Femur (tissue), 1 donor: ENCODE data around the gene SEPTIN3.

Experiments used
- DNase-seq: peaks from one replicate; pipeline ENCODE4 v3.0.0-alpha.2; 2017

SEPTIN3 gene

DNA sequence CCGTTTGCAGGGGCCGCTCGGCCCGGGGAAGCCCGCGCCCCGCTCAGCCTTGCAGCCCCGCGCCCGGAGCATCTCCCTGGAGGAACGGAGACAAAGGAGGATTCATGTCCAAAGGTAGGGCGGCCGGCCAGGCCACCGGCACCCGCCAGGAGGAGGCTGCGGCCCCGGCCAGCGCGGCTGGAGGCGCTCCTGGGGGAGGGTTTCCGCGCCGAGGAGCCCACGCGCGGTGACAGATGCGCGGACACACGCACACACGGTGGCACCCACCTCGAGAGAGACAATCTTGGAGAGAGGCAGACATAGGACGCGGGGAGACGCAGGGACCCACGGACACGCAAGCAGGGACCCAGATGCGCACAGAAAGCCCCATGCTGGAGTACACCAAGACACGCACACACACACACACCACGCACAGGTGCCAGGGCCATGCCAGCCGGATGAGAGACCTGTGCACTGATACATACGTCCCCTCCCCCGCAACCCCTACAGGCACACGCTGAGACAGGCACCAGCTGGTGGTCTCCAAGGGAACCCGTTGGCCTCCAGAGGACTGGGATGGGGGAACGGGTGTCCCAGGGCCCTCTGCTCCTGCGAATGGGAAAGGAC lies 7.8 kb downstream of the SEPTIN3 start:
- DNase-seq: no peak

GRCh38 chr22:41978732-41979131 lies 9.5 kb downstream of the SEPTIN3 start:
- DNase-seq: no peak

DNA sequence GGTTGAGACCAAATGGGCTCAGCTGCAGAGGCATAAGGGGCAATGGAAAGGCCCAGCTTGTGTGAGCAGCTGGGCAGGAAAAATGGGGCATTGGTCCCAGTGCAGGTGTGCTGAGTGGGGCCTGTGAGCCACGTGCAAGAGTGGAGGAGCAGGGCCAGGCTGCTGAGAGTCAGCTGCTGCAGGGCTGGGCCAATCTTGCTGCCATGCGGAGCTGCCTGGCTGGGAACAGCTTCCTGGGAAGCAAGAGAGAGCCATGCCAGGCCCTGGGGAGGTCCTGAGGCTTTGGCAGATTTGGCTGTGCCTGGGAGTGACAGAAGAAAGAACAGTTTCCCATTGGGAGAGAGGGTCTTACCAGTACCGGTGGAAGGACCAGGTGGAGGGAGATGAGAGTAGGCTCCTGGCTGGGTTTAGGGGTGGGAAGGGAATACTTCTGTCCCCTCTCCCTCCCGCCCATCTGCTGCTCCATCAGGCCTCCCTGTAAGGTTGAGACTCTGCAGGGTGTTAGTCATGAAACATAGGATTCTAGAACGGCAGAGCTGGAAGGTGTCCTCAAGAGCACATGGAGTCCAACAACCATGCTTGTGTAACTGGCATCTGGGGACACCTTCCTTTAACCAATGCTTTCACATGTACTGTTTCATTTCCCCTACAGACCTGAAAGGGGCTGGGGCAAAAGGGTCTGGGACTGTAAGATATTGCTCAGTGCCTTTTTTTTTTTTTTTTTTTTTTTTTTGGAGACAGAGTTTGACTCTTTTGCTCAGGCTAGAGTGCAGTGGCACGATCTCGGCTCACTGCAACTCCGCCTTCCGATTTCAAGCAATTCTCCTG lies 10.4 kb downstream of the SEPTIN3 start:
- no peak for DNase-seq

- DNase-seq: no peak
Measured at GRCh38 chr22:41982865-41983264, 13.6 kb downstream of the SEPTIN3 start.

DNA sequence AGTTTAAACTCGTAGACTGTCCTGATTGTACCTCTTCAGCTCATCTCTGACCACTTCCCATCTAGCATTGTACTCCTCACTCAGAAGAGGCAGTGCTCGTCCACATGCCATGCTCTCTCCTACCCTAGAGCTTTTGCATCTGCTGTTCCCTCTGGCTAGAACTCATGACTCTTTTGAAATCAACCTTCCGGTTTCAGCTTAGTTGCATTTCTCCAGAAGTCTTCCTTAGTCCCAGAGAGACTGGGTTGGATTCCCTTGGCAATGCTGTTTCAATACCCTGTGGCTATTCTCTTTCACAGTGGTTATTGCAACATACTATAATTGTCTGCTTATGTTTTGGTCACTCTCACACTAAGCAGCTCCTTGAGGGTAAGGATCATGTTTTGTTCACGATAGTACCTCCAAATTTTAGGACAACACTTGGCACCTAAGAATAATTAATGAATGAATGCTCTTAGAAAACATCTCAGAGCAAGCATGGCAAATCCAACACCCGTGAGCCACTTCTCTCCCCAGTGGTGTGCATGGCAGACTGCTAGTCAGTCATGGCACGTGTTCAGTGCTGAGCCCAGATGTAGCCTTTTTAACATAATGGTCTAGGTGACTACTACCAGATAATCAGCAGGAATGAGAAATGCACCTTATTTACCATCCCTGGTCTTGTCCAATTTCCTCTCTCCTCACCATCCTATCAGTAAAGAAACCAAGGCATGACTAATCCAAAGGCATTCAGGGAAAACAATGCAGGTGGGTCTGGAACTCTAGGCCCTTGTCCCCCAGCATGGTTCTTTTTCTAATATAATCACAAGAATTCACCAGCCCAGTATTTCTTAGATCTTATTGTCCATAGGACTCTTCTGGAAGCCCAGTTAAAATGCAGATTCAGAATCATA lies 14.5 kb downstream of the SEPTIN3 start:
- DNase-seq: no peak

GRCh38 chr22:41987276-41987675 lies 18.0 kb downstream of the SEPTIN3 start:
- no peak for DNase-seq

DNA sequence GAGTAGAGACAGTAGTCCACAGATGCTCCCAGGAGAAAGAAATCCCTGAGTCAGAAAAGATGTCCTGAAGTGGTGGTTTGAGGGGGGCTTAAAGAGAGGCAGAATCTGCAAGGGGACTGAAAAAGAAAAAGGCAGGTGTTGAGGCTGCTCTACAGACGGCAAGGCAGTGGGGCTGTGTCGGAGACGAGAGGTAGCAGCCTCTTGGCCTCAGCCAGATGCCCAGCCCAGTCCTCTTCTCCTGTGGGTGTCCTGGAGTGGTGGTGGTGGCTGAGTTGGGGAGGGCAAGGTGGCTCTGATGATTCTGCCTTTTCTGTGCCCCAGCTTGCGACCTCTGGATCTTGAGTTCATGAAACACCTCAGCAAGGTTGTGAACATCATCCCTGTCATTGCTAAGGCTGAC lies 20.0 kb downstream of the SEPTIN3 start:
- DNase-seq: no peak

DNA sequence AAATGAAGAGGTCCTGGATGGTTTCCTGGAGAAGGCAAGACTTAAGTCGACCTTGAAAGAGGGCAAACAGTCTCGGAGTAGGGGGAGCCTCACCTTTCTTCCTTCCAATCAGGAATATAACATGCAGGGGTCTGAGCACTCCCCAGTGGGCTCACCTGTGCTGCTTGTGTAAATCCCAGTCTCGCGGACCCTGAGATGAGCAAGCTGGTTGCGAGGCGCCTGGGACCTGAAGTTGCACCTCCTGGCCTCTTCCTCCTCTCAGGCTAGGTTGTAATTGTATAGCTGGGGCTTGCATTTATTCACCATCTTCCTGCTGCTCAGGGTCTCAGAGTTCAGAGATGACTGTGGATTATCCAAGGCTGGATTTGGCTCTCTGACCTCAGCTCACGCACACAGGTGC lies 21.9 kb downstream of the SEPTIN3 start:
- DNase-seq: no peak

DNA sequence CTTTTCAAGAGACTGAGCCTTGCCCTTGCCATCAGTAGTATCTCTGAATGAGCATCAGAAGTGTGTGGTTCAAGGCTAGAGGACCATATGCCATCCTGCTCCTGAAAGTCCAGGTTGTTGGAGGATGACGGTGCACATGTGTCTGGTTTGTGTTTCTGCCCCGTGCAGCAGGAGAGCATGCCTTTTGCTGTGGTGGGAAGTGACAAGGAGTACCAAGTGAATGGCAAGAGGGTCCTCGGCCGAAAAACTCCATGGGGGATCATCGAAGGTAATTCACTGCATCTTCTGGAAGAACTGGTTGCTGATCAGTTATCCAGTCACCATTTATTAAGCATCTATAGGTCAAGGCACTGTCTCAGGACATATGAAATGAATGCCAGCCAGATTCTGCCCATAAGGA lies 23.3 kb downstream of the SEPTIN3 start:
- no peak for DNase-seq

DNA sequence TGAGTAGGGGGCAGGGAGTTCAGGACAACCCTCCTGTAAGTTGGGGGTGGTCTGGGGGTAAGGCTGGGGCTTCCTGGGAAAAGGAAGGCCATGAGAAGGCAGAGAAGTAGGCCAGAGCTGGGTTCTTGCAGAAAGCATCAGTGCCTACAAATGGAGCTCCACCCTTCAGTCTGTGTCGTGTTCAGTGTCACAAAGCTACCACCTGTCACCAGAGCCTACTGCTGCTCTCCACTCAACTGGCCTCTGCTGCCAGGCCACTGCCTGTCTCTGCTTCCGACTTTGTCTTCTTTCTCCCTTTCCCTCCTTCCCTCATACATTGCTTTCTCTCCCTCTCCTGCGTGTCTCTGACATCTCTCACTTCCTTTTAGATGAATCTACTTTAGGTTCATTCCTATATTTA lies 26.0 kb downstream of the SEPTIN3 start:
- no peak for DNase-seq

DNA sequence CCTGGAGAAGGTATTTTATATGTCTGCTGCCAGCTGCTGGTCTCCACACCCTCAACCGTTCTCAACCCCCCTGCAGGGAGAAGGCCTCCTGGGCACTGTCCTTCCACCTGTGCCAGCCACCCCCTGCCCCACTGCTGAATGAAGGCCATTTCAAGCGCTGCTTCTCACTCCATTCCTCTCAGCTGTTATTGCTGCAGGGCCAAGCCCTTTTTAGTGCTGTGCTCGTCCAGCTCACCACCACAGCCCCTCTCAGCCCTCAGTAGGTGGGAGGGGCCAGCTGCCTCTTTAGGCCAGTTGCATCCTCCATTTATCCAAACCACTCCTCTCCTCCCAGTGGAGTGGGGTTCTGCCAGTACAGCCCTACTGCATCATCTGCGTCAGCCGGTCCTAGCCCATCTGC lies 27.6 kb downstream of the SEPTIN3 start:
- DNase-seq: no peak

DNA sequence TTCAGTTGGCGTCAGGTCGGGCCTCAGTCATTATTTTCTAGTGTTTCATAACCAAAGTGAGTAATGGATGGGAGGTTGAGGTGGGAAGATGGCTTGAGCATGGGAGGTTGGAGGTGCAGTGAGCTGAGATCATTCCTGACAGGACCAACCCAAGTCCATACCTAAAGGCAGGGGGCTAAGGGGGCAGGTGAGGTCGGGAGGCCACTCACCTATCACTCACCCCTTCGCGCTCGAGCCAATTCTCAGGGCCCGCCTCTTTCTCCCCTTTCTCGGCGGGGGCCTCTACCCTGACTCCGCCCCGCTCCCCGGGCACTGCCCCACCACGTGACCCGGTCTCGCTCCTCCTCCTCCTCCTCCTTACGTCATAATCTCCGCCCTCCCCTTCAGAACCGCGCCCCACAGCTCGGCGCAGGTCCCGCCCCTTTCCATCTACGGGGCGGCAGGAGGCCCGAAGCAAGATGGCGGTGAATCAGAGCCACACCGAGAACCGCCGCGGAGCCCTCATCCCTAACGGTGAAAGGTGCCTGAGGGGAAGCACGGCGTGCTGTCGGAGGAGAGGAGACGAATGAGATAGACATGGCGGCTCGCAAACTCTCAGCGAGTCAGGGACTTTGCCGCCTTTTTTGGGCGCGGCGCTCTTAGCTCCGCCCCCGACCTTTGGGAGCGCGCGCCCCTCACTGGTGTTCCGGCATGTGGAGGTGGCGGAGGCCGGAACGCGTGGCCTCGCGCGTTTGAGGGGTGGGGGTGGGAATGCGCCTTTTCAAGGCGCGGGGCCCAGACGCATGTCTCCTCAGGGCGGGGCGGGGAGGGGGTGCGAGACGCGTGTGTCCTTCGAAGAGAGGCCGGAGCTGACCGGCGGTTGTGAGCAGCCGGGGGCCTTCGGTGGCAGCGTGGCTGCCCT lies 29.4 kb downstream of the SEPTIN3 start, which contains the start of gene WBP2NL:
TSS of gene WBP2NL (plus strand) at position 428 of the 901 bp plus-strand sequence. CDS start at position 459, 31 bp downstream.
- peak; percentile 83 for DNase-seq

DNA sequence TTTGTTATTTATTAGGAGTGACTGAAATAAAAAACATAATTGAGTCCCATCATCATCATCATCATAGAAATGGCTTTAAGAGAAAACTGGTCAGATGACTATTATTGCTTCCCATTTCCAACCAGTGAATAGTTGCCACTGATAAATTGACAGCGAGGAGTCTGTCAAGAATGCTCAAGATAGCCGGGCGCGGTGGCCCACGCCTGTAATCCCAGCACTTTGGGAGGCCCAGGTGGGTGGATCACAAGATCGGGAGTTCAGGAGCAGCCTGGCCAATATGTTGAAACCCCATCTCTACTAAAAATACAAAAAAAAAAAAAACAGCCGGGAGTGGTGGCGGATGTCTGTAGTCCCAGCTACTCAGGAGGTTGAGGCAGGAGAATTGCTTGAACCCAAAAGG lies 31.2 kb downstream of the SEPTIN3 start:
- no peak for DNase-seq

- DNase-seq: no peak
Measured at GRCh38 chr22:42001121-42001520, 31.9 kb downstream of the SEPTIN3 start.

- DNase-seq: no peak
Measured at GRCh38 chr22:42001706-42002105, 32.5 kb downstream of the SEPTIN3 start.

- DNase-seq: no peak
Measured at GRCh38 chr22:42007922-42008321, 38.7 kb downstream of the SEPTIN3 start.

DNA sequence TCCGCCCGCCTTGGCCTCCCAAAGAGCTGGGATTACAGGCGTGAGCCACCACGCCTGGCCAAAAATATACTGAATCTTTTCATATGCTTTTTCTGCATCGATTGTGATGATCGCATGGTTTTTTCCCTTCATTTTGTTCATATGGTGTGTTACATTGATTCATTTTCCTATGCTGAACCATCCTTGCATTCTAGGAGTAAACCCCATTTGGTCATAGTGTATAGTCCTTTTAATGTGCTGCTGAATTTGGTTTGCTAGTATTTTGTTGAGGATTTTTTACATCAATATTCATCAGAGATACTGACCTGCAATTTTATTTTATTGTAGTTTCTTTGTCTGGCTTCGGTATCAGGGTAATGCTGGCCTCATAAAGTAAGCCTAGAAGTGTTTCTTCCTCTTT lies 41.5 kb downstream of the SEPTIN3 start:
- DNase-seq: no peak

DNA sequence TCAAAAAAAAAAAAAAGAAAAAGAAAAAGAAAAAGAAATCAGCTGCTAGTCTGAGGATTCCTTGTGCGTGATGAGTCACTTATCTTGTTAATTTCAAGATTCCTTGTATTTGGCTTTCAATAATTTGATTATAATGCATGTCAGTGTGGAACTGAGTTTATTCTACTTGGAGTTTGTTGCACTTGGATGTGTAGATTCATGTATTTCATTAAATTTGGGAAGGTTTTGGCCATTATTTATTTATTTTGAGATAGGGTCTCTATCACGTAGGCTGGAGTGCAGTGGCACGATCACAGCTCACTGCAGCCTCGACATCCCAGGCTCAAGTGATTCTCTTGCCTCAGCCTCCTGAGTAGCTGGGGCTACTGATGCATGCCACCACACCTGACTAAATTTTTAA lies 44.1 kb downstream of the SEPTIN3 start:
- DNase-seq: no peak

GRCh38 chr22:42016111-42016510 lies 46.9 kb downstream of the SEPTIN3 start:
- no peak for DNase-seq

DNA sequence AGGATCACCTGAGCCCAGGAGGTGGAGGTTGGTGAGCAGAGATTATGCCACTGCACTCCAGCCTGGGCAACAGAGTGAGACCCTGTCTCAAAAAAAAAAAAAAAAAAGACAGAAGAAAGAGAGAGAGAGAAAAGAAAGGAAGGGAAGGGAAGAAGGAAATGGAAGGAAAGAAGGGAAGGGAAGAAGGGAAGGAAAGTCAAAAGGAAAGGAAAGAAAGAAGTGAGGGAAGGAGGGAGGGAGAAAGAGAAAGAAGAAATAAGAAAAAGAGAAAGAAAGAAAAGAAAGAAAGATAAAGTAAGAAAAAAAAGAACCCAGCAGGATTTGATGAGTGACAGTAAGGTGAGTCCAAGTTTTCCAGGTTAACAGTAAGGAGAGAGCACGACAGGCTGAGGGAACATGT lies 49.0 kb downstream of the SEPTIN3 start:
- DNase-seq: no peak
